GM18517 (cell line): Measurements from ENCODE around the gene SMARCAL1.

Experiments used
- ATAC-seq: cut with Tn5 transposase; IDR thresholded peaks from one replicate; pipeline ENCODE4 v1.9.1; 2021; ENCODE audit warnings: mild to moderate bottlenecking, moderate library complexity; ENCODE audit not compliant: unreplicated experiment

The SMARCAL1 gene

GRCh38 chr2:216426166-216426777 is 14.0 kb downstream of the SMARCAL1 start:
- no peak for ATAC-seq

- ATAC-seq = no peak
These were observed 14.7 kb downstream of the SMARCAL1 start for GRCh38 chr2:216426938-216427337.

GRCh38 chr2:216428618-216429350 is 16.5 kb downstream of the SMARCAL1 start:
- ATAC-seq = no peak

GRCh38 chr2:216429428-216429827 is 17.1 kb downstream of the SMARCAL1 start:
- ATAC-seq = no peak

GRCh38 chr2:216430811-216431530 is 18.7 kb downstream of the SMARCAL1 start:
- ATAC-seq = no peak

- ATAC-seq = no peak
These were observed 19.2 kb downstream of the SMARCAL1 start for GRCh38 chr2:216431531-216431856.

GRCh38 chr2:216436383-216436782 is 24.1 kb downstream of the SMARCAL1 start:
- ATAC-seq = no peak

- no peak for ATAC-seq
These were observed 29.2 kb downstream of the SMARCAL1 start for GRCh38 chr2:216441308-216442010.

GRCh38 chr2:216445501-216445900 is 33.2 kb downstream of the SMARCAL1 start:
- no peak for ATAC-seq

GRCh38 chr2:216446343-216446742 is 34.1 kb downstream of the SMARCAL1 start:
- no peak for ATAC-seq

GRCh38 chr2:216447293-216447692 is 35.0 kb downstream of the SMARCAL1 start:
- ATAC-seq = no peak

- no peak for ATAC-seq
These were observed 36.5 kb downstream of the SMARCAL1 start for GRCh38 chr2:216448829-216449228.

GRCh38 chr2:216450346-216450745 is 38.1 kb downstream of the SMARCAL1 start:
- ATAC-seq = no peak

- ATAC-seq = no peak
These were observed 38.5 kb downstream of the SMARCAL1 start for GRCh38 chr2:216450784-216451183.

GRCh38 chr2:216453955-216454614 is 41.8 kb downstream of the SMARCAL1 start:
- no peak for ATAC-seq

GRCh38 chr2:216463148-216463547 is 50.9 kb downstream of the SMARCAL1 start:
- no peak for ATAC-seq

- ATAC-seq = no peak
These were observed 51.9 kb downstream of the SMARCAL1 start for GRCh38 chr2:216464104-216464720.

- ATAC-seq = no peak
These were observed 53.4 kb downstream of the SMARCAL1 start for GRCh38 chr2:216465579-216466195.

GRCh38 chr2:216467845-216468244 is 55.6 kb downstream of the SMARCAL1 start:
- ATAC-seq = no peak

- ATAC-seq = no peak
These were observed 57.4 kb downstream of the SMARCAL1 start for GRCh38 chr2:216469661-216470060.
